Measurements from ENCODE around the gene GPC4. TPM values are rescaled to one million over a fixed set of nuclear protein-coding genes. Genes with fewer than 3 reads are reported as not detected.

Gene GPC4
- polyA plus RNA-seq, 2 of the 4 experiments (the other 2 are of a cell fraction): 0.01 to 0.03 TPM

GRCh38 chrX:133337250-133337649, 78.0 kb downstream of the GPC4 start:
- Histone ChIP-seq H3K4me3 (no peak overlapping the region), H3K27ac (no peak overlapping the region), H3K9me3 (no peaks in the 10 kb centered on the region), H3K4me1 (no peaks in the 10 kb centered on the region), H3K4me2 (no peak overlapping the region)
- TF ChIP-seq, protein P1, sequence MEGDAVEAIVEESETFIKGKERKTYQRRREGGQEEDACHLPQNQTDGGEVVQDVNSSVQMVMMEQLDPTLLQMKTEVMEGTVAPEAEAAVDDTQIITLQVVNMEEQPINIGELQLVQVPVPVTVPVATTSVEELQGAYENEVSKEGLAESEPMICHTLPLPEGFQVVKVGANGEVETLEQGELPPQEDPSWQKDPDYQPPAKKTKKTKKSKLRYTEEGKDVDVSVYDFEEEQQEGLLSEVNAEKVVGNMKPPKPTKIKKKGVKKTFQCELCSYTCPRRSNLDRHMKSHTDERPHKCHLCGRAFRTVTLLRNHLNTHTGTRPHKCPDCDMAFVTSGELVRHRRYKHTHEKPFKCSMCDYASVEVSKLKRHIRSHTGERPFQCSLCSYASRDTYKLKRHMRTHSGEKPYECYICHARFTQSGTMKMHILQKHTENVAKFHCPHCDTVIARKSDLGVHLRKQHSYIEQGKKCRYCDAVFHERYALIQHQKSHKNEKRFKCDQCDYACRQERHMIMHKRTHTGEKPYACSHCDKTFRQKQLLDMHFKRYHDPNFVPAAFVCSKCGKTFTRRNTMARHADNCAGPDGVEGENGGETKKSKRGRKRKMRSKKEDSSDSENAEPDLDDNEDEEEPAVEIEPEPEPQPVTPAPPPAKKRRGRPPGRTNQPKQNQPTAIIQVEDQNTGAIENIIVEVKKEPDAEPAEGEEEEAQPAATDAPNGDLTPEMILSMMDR (IDR thresholded peaks at IDR 0.05): no peak
- no peak for TF ChIP-seq KDM5A (IDR thresholded peaks at IDR 0.05)
- TF ChIP-seq KDM1A (IDR thresholded peaks at IDR 0.05; ENCODE audit: low read depth): no peak
- TF ChIP-seq SMC3 (IDR thresholded peaks at IDR 0.05): no peak
- DNase-seq (ENCODE audit: low read depth in 1 of 2, low spot score in 1 of 2) (no peak), FAIRE-seq (peak; percentile 56), ATAC-seq (no peak)
- ChIA-PET POLR2A (no interaction called here), CTCF (no interaction called here)
- 28% methylated on average over 2 of the region's 2 CpGs for WGBS (ENCODE audit: missing lambda C conversion rate)

DNA sequence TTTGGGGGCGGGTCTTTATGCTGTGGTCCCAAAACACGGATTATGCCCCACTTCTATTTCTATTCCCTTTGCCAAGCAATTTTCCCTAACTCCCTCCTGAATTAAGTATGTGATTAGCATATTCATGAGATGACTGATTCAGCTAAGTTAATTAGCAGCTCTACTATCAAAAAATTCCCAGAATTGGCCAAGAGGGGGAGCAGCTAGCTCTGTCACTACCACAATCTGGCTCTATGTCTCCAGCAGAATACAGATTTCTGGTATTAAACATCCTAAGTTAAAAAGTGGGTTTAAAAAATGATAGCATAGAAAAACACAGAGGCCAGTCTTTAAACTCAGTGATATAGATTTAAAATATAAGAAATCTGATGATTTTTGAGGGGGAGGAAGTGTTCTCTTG, 80.3 kb downstream of the GPC4 start:
- no peak for ATAC-seq
- Histone ChIP-seq H3K27ac (no peak overlapping the region), H3K4me3 (no peak overlapping the region), H3K4me1 (no peaks in the 10 kb centered on the region), H3K4me2 (no peak overlapping the region), H3K9me3 (no peaks in the 10 kb centered on the region)
- 22% methylated on average over 2 of the region's 2 CpGs for whole genome bisulfite sequencing (ENCODE audit: missing lambda C conversion rate)
- POLR2A ChIA-PET: no interaction called here
- CTCF ChIA-PET: interaction anchor here (0.7 to 2.0 kb wide), 6 partner anchors 9 to 584 kb away, joined by 3 to 7 read pairs (median 4); no protein-coding TSS in a partner anchor
- no peak for FAIRE-seq
- peak; percentile 1 to 13 for DNase-seq (ENCODE audit: low read depth in 1 of 2, low spot score in 1 of 2)
- TF ChIP-seq, protein P1 (IDR thresholded peaks at IDR 0.05): peak; percentile 42
- TF ChIP-seq RAD21 (conservative IDR thresholded peaks at IDR 0.05 in 1 of 2, IDR thresholded peaks at IDR 0.05 in 1 of 2) (peak in 1 of 2 experiments; percentile 39; a peak in 3 of 5 replicates), SMC3 (IDR thresholded peaks at IDR 0.05) (peak; percentile 33; the same call in 2 of the 3 replicates), HOXB13 (CRISPR knock-in tag; IDR thresholded peaks at IDR 0.05; ENCODE audit: low read depth) (no peak)

DNA sequence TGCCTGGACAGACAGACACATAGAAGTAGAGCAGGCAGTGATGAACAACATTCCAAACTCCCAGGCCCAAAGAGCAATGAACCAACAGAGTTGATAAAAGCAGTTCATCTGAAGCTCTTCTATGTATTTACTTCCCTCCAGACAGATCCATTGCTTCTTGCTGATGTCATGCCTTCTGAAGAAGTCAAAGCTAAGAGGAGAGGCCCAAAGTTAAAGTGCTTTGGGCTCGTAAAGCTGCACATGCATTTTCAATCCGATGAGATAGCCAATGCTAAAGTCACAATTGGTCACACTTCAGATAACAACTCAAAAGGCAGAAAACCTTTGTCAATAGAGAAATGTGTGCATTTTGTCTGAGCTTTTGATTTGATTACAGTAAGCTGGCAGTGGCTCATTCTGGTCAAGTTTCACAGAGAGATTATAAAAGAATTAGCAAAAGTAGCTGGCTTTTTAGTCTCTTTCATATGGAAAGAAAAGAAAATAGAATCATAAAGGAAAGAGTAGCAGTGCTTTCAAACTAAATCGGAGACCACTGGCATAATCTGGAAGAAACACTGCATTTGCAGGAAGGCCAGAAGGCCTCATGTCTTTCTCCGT, 82.0 kb downstream of the GPC4 start:
- Histone ChIP-seq H3K27ac (no peak overlapping the region), H3K4me3 (no peak overlapping the region), H3K9me3 (no peaks in the 10 kb centered on the region), H3K4me1 (no peaks in the 10 kb centered on the region), H3K4me2 (no peak overlapping the region)
- CTCF ChIA-PET: interaction anchor here (0.6 to 2.0 kb wide), 4 partner anchors 10 to 337 kb away, joined by 3 to 7 read pairs (median 5); no protein-coding TSS in a partner anchor
- POLR2A ChIA-PET: no interaction called here
- no peak for DNase-seq (ENCODE audit: low read depth in 1 of 2, low spot score in 1 of 2)
- no peak for ATAC-seq
- no peak for FAIRE-seq
- 31% methylated on average over 4 of the region's 4 CpGs for WGBS (ENCODE audit: missing lambda C conversion rate)
- no peak for TF ChIP-seq HOXA7 (CRISPR knock-in tag; IDR thresholded peaks at IDR 0.05)
- no peak for TF ChIP-seq MAX (IDR thresholded peaks at IDR 0.05)
- TF ChIP-seq NR3C1 (IDR thresholded peaks at IDR 0.05): no peak
- TF ChIP-seq KDM5A (IDR thresholded peaks at IDR 0.05): no peak
- no peak for TF ChIP-seq HDAC2 (IDR thresholded peaks at IDR 0.05)
- TF ChIP-seq CHD4 (IDR thresholded peaks at IDR 0.05; ENCODE audit: borderline replicate concordance): no peak
- no peak for TF ChIP-seq EP300 (IDR thresholded peaks at IDR 0.05)
- TF ChIP-seq RNF2 (IDR thresholded peaks at IDR 0.05; ENCODE audit: borderline replicate concordance, low read depth): no peak
- TF ChIP-seq CBX2 (IDR thresholded peaks at IDR 0.05; ENCODE audit: borderline replicate concordance, low read depth): no peak
- TF ChIP-seq, protein P1 (IDR thresholded peaks at IDR 0.05): no peak
- TF ChIP-seq PHF8 (IDR thresholded peaks at IDR 0.05; ENCODE audit: borderline replicate concordance, low read depth): no peak
- TF ChIP-seq HMGXB4 (CRISPR knock-in tag; IDR thresholded peaks at IDR 0.05; ENCODE audit: borderline replicate concordance): no peak
- TF ChIP-seq NPAS2 (CRISPR knock-in tag; IDR thresholded peaks at IDR 0.05; ENCODE audit: borderline replicate concordance): no peak
- TF ChIP-seq FOSB (CRISPR knock-in tag; IDR thresholded peaks at IDR 0.05): no peak
- no peak for TF ChIP-seq RAD21 (conservative IDR thresholded peaks at IDR 0.05 in 1 of 2, IDR thresholded peaks at IDR 0.05 in 1 of 2)
- no peak for TF ChIP-seq HOXB13 (CRISPR knock-in tag; IDR thresholded peaks at IDR 0.05; ENCODE audit: low read depth)
- TF ChIP-seq, protein P2, sequence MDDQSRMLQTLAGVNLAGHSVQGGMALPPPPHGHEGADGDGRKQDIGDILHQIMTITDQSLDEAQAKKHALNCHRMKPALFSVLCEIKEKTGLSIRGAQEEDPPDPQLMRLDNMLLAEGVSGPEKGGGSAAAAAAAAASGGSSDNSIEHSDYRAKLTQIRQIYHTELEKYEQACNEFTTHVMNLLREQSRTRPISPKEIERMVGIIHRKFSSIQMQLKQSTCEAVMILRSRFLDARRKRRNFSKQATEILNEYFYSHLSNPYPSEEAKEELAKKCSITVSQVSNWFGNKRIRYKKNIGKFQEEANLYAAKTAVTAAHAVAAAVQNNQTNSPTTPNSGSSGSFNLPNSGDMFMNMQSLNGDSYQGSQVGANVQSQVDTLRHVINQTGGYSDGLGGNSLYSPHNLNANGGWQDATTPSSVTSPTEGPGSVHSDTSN (IDR thresholded peaks at IDR 0.05): no peak
- no peak for TF ChIP-seq SMC3 (IDR thresholded peaks at IDR 0.05)

Measured in A549 (cell line).